ENCODE measurements around the gene DZIP1.

DZIP1 gene

DNA sequence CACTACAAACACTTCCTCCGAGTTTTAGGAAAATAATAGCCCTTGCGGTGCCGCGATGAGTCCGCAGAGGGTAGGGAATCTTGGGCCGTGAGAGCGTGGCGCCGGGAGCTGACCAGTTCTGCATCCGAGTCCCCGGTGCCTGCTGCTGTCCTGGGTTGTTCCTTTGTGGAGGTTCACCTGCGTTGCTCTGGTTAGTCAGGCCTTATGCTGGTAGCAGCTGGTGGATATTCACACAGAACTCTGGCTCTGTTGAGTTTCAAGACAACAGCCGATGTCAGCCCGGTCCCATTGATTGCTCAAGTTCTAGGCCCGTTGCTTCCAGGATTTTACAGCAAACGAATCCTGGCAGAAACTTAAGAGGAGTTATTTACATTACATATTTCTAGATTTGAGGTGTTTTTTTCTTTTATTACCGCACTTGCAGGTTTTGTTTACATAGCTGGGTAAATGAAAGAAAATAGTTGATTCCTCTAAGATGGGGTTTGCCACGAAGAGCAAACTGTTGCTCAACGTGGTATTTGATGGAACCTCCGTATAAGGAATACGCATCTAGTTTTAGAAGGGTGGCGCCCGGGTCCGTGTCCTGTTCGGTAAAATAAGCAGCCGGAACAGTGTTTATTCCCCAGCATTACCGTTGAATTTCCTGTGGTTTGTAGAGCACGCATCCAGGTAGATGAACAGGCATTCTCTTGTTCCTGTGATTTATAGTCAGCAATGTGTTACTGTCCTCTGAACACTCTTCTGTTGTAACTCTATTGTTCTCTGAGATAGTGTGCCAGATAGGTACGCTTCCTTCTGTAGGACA, 90.7 kb downstream of the DZIP1 start:
- TF ChIP-seq PPARA (CRISPR knock-in tag; IDR thresholded peaks at IDR 0.05; ENCODE audit: borderline replicate concordance) (no peak), OSR1 (CRISPR knock-in tag; IDR thresholded peaks at IDR 0.05) (no peak), ZFP3 (CRISPR knock-in tag; IDR thresholded peaks at IDR 0.05) (no peak), RARB (CRISPR knock-in tag; IDR thresholded peaks at IDR 0.05) (no peak), SNAI2 (CRISPR knock-in tag; IDR thresholded peaks at IDR 0.05) (no peak), ZNF565 (CRISPR knock-in tag; conservative IDR thresholded peaks at IDR 0.05; ENCODE audit: low read depth) (no peak), CSRNP3 (CRISPR knock-in tag; IDR thresholded peaks at IDR 0.05) (no peak)
- TF ChIP-seq, protein P1, sequence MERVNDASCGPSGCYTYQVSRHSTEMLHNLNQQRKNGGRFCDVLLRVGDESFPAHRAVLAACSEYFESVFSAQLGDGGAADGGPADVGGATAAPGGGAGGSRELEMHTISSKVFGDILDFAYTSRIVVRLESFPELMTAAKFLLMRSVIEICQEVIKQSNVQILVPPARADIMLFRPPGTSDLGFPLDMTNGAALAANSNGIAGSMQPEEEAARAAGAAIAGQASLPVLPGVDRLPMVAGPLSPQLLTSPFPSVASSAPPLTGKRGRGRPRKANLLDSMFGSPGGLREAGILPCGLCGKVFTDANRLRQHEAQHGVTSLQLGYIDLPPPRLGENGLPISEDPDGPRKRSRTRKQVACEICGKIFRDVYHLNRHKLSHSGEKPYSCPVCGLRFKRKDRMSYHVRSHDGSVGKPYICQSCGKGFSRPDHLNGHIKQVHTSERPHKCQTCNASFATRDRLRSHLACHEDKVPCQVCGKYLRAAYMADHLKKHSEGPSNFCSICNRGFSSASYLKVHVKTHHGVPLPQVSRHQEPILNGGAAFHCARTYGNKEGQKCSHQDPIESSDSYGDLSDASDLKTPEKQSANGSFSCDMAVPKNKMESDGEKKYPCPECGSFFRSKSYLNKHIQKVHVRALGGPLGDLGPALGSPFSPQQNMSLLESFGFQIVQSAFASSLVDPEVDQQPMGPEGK (CRISPR knock-in tag; IDR thresholded peaks at IDR 0.05; ENCODE audit: borderline replicate concordance), result no peak
- ATAC-seq, result no peak

DNA sequence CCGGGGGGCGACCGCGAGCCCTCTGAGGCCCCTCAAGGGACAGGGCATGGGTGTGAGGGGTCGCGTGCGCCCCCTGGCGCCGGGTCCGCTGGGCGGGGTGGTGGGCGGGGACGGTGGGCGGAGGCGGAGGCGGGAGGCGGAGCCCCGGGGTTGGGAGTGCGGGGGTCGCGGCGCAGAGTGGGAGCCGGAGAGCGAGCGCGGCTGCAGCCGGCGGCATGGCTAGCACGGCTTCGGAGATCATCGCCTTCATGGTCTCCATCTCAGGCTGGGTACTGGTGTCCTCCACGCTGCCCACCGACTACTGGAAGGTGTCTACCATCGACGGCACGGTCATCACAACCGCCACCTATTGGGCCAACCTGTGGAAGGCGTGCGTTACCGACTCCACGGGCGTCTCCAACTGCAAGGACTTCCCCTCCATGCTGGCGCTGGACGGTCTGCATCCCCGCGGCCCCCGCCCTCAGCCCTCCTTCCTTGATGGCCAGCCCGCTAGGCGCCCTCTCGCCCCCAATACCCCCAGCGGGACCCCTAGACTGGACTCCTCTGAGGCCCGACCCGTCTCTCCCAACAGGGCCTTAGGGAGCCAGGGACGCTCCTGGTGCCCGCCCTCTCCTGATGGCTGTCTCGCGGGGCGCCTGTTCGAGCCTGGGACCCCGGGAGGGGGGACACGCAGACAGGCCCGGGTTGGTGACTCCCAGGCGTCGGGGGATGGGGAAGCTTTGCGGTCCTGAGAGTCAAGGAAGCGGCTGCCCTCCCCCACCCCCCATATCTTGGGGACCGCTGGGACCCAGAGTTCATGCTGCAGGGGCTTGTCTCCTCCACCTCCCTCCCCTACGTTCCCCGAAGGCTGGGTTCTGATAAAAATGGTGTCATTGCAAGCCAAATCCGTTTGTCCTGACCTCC, 91.7 kb downstream of the DZIP1 start, which contains the start of gene CLDN10:
Gene CLDN10, plus strand, starts transcription at position 182 of the 903 bp plus-strand sequence. Its CDS starts 34 bp downstream, at position 216.
- ATAC-seq, result peak; percentile 82
- TF ChIP-seq TOX (CRISPR knock-in tag; IDR thresholded peaks at IDR 0.05; ENCODE audit: borderline replicate concordance) (no peak), RARB (CRISPR knock-in tag; IDR thresholded peaks at IDR 0.05) (no peak), TCF4 (CRISPR knock-in tag; IDR thresholded peaks at IDR 0.05; ENCODE audit: borderline replicate concordance) (no peak), POU6F1 (CRISPR knock-in tag; IDR thresholded peaks at IDR 0.05; ENCODE audit: borderline replicate concordance, low read depth) (no peak), SNAI2 (CRISPR knock-in tag; IDR thresholded peaks at IDR 0.05) (no peak), ZFP30 (CRISPR knock-in tag; IDR thresholded peaks at IDR 0.05) (no peak), CSDC2 (CRISPR knock-in tag; IDR thresholded peaks at IDR 0.05) (no peak), CSRNP3 (CRISPR knock-in tag; IDR thresholded peaks at IDR 0.05) (no peak), GLIS3 (CRISPR knock-in tag; IDR thresholded peaks at IDR 0.05) (no peak), OSR1 (CRISPR knock-in tag; IDR thresholded peaks at IDR 0.05) (no peak), ESRRG (CRISPR knock-in tag; IDR thresholded peaks at IDR 0.05) (no peak), PPARA (CRISPR knock-in tag; IDR thresholded peaks at IDR 0.05; ENCODE audit: borderline replicate concordance) (no peak), TSHZ2 (CRISPR knock-in tag; IDR thresholded peaks at IDR 0.05) (no peak), ZNF565 (CRISPR knock-in tag; conservative IDR thresholded peaks at IDR 0.05; ENCODE audit: low read depth) (no peak), ISL1 (CRISPR knock-in tag; IDR thresholded peaks at IDR 0.05) (no peak), ZNF70 (CRISPR knock-in tag; IDR thresholded peaks at IDR 0.05) (no peak), BACH2 (CRISPR knock-in tag; IDR thresholded peaks at IDR 0.05; ENCODE audit: borderline replicate concordance) (no peak), ARNTL (CRISPR knock-in tag; IDR thresholded peaks at IDR 0.05; ENCODE audit: borderline replicate concordance, low read depth) (no peak), ZFP3 (CRISPR knock-in tag; IDR thresholded peaks at IDR 0.05) (no peak)
- TF ChIP-seq, protein P1 (CRISPR knock-in tag; IDR thresholded peaks at IDR 0.05; ENCODE audit: borderline replicate concordance), result no peak
